ENCODE data around the gene TMEM42.
"Not testable (repeated sequence)": the region's sequence is repeated elsewhere in the genome, so short reads cannot be mapped to it uniquely, and the experiment has no call there.

- not testable (repeated sequence) for TF ChIP-seq CTCF (IDR thresholded peaks at IDR 0.05; ENCODE audit: low read depth, low read length, poor library complexity, severe bottlenecking); EZH2phosphoT487 (IDR thresholded peaks at IDR 0.05; ENCODE audit: borderline replicate concordance, low read length)
Measured at GRCh38 chr3:44816334-44816733, 45.4 kb upstream of the TMEM42 start.

All from DOHH2 (cell line).